ENCODE measurements around the gene DNM2.

The DNM2 gene

GRCh38 chr19:10766671-10767201, 48.9 kb downstream of the DNM2 start:
- H3K27ac ChIP-seq = peak overlapping the region; percentile 40

GRCh38 chr19:10767726-10768125, 49.8 kb downstream of the DNM2 start:
- ChIA-PET POLR2A (ENCODE audit: low non-redundant PET) (no interaction called here), CTCF (interaction anchor here (0.6 kb wide), 1 partner anchor 537 kb away, joined by 5 read pairs; no protein-coding TSS in a partner anchor)
- H3K27ac ChIP-seq = peak overlapping the region; percentile 40
- no peak for TF ChIP-seq CTCF (conservative IDR thresholded peaks at IDR 0.05; ENCODE audit: low read depth)
- no peak for DNase-seq (ENCODE audit: low spot score)

More at GRCh38 chr19:10766671-10767201, 48.9 kb downstream of the DNM2 start:
- no peak for TF ChIP-seq CTCF (conservative IDR thresholded peaks at IDR 0.05; ENCODE audit: low read depth)
- DNase-seq (ENCODE audit: low spot score) = no peak
- ChIA-PET POLR2A (ENCODE audit: low non-redundant PET) (no interaction called here), CTCF (interaction anchor here (0.7 to 0.9 kb wide), 2 partner anchors 50 to 65 kb away, joined by 3 to 5 read pairs; partner anchors contain the start of gene QTRT1)

GRCh38 chr19:10768369-10768768, 50.5 kb downstream of the DNM2 start:
- no peak for TF ChIP-seq CTCF (conservative IDR thresholded peaks at IDR 0.05; ENCODE audit: low read depth)
- no peak overlapping the region; the same call in 1 of the 2 replicates for H3K27ac ChIP-seq
- CTCF ChIA-PET = no interaction called here
- DNase-seq (ENCODE audit: low spot score) = no peak
- POLR2A ChIA-PET (ENCODE audit: low non-redundant PET) = no interaction called here

- H3K27ac ChIP-seq = peak overlapping the region; percentile 41
- no peak for TF ChIP-seq CTCF (conservative IDR thresholded peaks at IDR 0.05; ENCODE audit: low read depth)
- POLR2A ChIA-PET (ENCODE audit: low non-redundant PET) = no interaction called here
- CTCF ChIA-PET = no interaction called here
- no peak for DNase-seq (ENCODE audit: low spot score)
Measured at GRCh38 chr19:10768936-10769335, 51.1 kb downstream of the DNM2 start.

GRCh38 chr19:10769533-10770491, 51.9 kb downstream of the DNM2 start:
- ChIA-PET CTCF (interaction anchor here (0.7 kb wide), 1 partner anchor 54 kb away, joined by 4 read pairs; no protein-coding TSS in a partner anchor), POLR2A (ENCODE audit: low non-redundant PET) (interaction anchor here (0.6 kb wide), 1 partner anchor 12 kb away, joined by 7 read pairs; no protein-coding TSS in a partner anchor)
- no peak for TF ChIP-seq CTCF (conservative IDR thresholded peaks at IDR 0.05; ENCODE audit: low read depth)
- peak overlapping the region; percentile 41 for H3K27ac ChIP-seq
- DNase-seq (ENCODE audit: low spot score) = no peak

GRCh38 chr19:10773969-10774368, 56.1 kb downstream of the DNM2 start:
- no peak for DNase-seq (ENCODE audit: low spot score)
- POLR2A ChIA-PET (ENCODE audit: low non-redundant PET) = no interaction called here
- CTCF ChIA-PET = no interaction called here
- no peak for TF ChIP-seq CTCF (conservative IDR thresholded peaks at IDR 0.05; ENCODE audit: low read depth)
- H3K27ac ChIP-seq = no peak overlapping the region

All from RWPE1 (cell line).